Measurements from ENCODE around the gene LRRC45.

DNA sequence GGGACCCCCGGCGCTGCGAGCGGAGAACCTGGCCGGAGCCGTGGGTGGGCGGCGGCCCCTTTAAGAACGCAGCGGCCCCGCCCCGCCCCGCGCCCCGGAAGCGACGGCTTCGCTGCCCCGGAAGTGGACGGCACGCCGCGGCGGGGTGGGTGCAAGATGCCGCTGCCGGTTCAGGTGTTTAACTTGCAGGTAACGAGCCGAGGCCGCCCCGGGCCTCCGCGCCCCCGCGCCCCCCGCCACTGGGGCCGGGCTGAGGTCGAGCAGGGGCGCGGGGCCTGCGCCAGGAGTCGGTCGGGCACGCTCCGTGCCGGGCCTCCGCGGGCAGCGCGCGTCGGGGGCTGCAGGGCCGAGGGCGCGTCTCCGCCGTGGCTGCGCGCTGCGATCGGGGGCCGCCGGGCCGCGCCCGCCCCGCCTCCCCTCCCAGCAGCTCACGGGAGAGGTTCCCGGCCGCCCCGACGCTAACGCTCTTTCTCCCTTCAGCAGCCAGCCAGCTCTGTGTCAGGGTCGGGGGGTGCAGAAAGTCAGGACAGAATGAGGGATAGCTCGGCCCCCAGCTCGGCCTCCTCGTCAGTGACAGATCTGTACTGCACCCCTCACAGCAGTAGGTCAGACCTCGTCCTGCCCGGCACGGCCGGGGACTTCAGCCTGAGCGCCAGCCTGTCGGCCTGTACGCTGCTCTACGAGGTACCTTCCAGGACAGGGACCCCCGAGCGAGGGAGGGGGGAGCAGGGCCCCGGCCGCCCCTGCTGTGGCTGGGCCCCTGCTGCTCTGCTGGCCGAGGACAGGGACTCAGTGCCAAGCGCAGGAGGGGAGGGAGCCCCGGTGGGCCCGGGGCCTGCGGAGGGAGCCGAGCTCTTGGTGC is 28.9 kb downstream of the LRRC45 start, which contains the start of the genes GPS1 and RFNG:
- TF ChIP-seq EZH2 (IDR thresholded peaks at IDR 0.05) (no peak), POLR2A (IDR thresholded peaks at IDR 0.05; ENCODE audit: borderline replicate concordance, extremely low read depth, insufficient read depth, insufficient read length) (no peak), YY1 (IDR thresholded peaks at IDR 0.05; ENCODE audit: extremely low read depth, insufficient replicate concordance, low read depth, low read length) (peak; percentile 73), POLR2AphosphoS5 (IDR thresholded peaks at IDR 0.05; ENCODE audit: low read depth, low read length) (peak; percentile 75)
- TF ChIP-seq, protein P1, sequence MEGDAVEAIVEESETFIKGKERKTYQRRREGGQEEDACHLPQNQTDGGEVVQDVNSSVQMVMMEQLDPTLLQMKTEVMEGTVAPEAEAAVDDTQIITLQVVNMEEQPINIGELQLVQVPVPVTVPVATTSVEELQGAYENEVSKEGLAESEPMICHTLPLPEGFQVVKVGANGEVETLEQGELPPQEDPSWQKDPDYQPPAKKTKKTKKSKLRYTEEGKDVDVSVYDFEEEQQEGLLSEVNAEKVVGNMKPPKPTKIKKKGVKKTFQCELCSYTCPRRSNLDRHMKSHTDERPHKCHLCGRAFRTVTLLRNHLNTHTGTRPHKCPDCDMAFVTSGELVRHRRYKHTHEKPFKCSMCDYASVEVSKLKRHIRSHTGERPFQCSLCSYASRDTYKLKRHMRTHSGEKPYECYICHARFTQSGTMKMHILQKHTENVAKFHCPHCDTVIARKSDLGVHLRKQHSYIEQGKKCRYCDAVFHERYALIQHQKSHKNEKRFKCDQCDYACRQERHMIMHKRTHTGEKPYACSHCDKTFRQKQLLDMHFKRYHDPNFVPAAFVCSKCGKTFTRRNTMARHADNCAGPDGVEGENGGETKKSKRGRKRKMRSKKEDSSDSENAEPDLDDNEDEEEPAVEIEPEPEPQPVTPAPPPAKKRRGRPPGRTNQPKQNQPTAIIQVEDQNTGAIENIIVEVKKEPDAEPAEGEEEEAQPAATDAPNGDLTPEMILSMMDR (IDR thresholded peaks at IDR 0.05 in 2 of 3, conservative IDR thresholded peaks at IDR 0.05 in 1 of 3; ENCODE audit: borderline replicate concordance in 1 of 3, insufficient read depth in 1 of 3, low read depth in 2 of 3, low read length in 2 of 3) = no peak
